Astrocyte of the cerebellum (primary cell): ENCODE results near the gene RNASE11.
"Not testable (repeated sequence)": the region's sequence is repeated elsewhere in the genome, so short reads cannot be mapped to it uniquely, and the experiment has no call there.

Experiments used
- DNase-seq: peaks from one replicate; pipeline ENCODE4 v3.0.0-alpha.2; 2011; ENCODE audit warnings: low read depth
- H3K4me3 ChIP-seq: 2 replicates; pipeline ENCODE4 v1.5.1; 2011; ENCODE audit warnings: mild to moderate bottlenecking, low read depth, low read length, moderate library complexity
- in situ Hi-C: cut with HindIII; loops from 2 replicates; pipeline ENCODE4 v1.10.0; 2017; ENCODE audit warnings: low sequenced_read_pairs
- TF ChIP-seq, protein P1 (sequence below): IDR thresholded peaks from 2 replicates; pipeline ENCODE4 v1.5.1; 2012; ENCODE audit warnings: low read length, low read depth, moderate library complexity, mild to moderate bottlenecking; ENCODE audit errors: missing control alignments

The RNASE11 gene

GRCh38 chr14:20622816-20623291, 35.1 kb upstream of the RNASE11 start:
- TF ChIP-seq, protein P1, sequence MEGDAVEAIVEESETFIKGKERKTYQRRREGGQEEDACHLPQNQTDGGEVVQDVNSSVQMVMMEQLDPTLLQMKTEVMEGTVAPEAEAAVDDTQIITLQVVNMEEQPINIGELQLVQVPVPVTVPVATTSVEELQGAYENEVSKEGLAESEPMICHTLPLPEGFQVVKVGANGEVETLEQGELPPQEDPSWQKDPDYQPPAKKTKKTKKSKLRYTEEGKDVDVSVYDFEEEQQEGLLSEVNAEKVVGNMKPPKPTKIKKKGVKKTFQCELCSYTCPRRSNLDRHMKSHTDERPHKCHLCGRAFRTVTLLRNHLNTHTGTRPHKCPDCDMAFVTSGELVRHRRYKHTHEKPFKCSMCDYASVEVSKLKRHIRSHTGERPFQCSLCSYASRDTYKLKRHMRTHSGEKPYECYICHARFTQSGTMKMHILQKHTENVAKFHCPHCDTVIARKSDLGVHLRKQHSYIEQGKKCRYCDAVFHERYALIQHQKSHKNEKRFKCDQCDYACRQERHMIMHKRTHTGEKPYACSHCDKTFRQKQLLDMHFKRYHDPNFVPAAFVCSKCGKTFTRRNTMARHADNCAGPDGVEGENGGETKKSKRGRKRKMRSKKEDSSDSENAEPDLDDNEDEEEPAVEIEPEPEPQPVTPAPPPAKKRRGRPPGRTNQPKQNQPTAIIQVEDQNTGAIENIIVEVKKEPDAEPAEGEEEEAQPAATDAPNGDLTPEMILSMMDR, result no peak
- DNase-seq, result no peak
- peak overlapping the region; percentile 9 for H3K4me3 ChIP-seq
- in situ Hi-C loops, result no loop called here

DNA sequence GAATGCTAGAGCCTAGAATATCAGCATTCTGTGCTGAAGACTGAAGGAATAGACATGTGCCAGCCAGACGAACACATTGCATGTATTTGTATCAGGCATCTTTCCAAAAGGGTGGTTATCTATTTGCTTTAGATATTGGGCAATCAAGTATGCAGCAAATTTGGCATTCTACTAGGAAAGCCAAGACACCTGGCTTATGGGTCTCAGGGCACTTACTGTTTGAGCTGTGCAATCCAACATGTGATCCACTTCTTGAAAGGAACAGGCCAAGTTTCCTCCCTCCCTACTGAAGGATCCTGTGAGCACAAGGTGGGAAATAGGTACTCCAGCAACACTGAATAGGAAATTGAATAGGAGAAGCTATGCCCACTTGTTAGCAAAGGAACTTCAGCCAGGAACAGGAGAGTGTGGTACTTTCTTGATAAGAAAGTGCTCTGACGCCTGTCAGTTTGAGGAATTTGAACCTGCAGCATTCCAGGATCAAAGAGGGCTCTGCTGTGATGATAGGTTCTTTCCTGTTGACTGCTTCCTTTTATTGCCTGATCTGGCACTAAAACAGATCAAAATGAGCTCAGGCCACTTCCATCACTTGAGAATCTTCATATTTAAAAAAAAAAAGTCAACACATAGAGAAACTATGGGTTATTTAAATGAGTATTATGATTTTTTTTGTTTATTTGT, 33.1 kb upstream of the RNASE11 start:
- TF ChIP-seq, protein P1, result no peak
- DNase-seq, result no peak
- in situ Hi-C loops, result no loop called here
- H3K4me3 ChIP-seq, result no peak overlapping the region

DNA sequence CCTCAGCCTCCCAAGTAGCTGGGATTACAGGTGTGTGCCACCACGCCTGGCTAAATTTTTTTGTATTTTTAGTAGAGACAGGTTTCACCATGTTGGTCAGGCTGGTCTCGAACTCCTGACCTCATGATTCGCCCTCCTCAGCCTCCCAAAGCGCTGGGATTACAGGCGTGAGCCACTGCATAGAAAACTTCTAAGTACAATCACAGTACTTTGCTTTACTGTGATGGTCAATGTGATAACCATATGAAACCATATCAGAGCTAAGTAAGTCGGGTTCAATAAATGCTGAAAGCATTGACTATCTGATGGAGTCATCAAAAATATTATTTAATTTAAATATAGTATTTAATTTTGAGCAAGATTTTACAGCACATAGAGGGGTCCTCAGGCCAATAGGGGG, 31.9 kb upstream of the RNASE11 start:
- H3K4me3 ChIP-seq, DNase-seq, in situ Hi-C loops: not testable (repeated sequence)

- no peak for DNase-seq
- TF ChIP-seq, protein P1, result no peak
- in situ Hi-C loops, result no loop called here
- H3K4me3 ChIP-seq, result no peak overlapping the region
Measured at GRCh38 chr14:20618271-20618749, 30.5 kb upstream of the RNASE11 start.

DNA sequence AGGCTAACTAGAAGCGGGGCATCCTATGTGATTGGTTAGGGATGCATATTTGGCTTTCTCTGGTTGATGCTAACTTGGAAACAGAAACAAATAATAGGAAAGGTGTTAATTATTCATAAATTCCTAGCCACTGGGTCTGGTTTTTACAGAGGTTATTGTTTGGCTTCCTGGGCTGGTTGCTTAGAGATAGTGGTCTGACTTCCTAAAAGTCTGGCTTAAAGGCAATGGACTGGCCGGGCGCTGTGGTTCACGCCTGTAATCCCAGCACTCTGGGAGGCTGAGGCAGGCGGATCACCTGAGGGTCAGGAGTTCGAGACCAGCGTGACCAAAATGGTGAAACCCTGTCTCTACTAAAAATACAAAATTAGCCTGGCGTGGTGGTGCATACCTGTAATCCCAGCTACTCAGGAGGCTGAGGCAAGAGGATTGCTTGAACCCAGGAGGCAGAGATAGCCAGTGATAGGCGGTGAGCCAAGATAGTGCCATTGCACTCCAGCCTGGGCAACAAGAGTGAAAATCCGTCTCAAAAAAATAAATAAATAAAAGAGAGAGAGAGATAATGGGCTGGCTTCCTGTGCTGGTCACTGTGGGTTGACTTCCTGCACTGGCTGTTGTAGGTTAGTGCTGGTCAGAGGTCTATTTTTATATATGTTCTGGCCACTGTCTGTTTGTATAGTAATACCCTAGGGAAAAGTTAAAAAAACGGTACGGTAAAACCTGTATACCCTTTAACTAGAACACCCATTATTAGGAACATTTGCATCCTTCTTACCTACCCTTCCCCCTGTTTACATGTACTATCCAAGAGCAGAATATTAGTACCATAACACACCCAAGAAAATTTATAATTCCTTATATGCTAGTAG, 29.6 kb upstream of the RNASE11 start:
- TF ChIP-seq, protein P1, result no peak
- in situ Hi-C loops, result no loop called here
- no peak overlapping the region for H3K4me3 ChIP-seq
- DNase-seq, result no peak

DNA sequence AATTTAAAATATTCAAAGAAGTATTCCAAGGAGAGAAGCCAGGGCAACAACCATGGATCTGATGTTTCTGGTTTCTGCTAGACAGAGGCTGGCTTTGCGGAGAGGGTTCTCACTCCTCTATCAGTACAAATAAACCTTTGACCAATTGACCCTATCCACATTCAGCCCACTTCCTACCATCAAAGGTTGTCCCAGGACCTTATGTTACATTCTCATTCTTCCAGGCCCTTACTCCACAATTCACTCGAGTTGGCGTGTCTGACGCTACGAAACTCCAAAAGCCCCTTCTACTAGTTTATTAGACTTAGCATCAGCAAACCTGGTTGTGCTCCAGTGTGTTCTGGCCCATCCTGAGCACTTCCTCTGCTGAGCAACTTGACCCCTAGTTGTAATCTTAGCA, 28.2 kb upstream of the RNASE11 start:
- in situ Hi-C loops, result no loop called here

More for the DNA sequence above, 28.2 kb upstream of the RNASE11 start:
- TF ChIP-seq, protein P1, result no peak
- no peak for DNase-seq
- H3K4me3 ChIP-seq, result no peak overlapping the region
